H9 (cell line): ENCODE results near the gene MYO7A. TPM values are rescaled to one million over a fixed set of nuclear protein-coding genes. Genes with fewer than 3 reads are reported as not detected.
A peak's percentile ranks its signal among the peaks of the same experiment; 100 is the strongest.

Experiments used
- DNase-seq: peaks from one replicate; pipeline ENCODE4 v3.0.0-alpha.2; 2017
- H2AFZ ChIP-seq: one replicate; pipeline ENCODE4 v1.6.1; 2013; ENCODE audit warnings: mild to moderate bottlenecking, low read length, control low read depth, moderate library complexity
- H2AK5ac ChIP-seq: 2 replicates; pipeline ENCODE4 v1.6.1; 2013; ENCODE audit warnings: low read length, control low read depth, mixed read lengths; ENCODE audit not compliant: insufficient read length
- H2BK120ac ChIP-seq: one replicate; pipeline ENCODE4 v1.6.1; 2013; ENCODE audit warnings: low read depth, mild to moderate bottlenecking, low read length, control low read depth, inconsistent platforms; ENCODE audit not compliant: poor library complexity, severe bottlenecking
- H2BK12ac ChIP-seq: 2 replicates; pipeline ENCODE4 v1.6.1; 2013; ENCODE audit warnings: low read length, control low read depth, mixed read lengths, low read depth; ENCODE audit not compliant: insufficient read length
- H2BK15ac ChIP-seq: 2 replicates; pipeline ENCODE4 v1.6.1; 2013; ENCODE audit warnings: low read depth, low read length, control low read depth
- H2BK20ac ChIP-seq: one replicate; pipeline ENCODE4 v1.6.1; 2013; ENCODE audit warnings: low read depth, mild to moderate bottlenecking, low read length, control low read depth, inconsistent platforms; ENCODE audit not compliant: poor library complexity, severe bottlenecking
- H2BK5ac ChIP-seq: 2 replicates; pipeline ENCODE4 v1.6.1; 2013; ENCODE audit warnings: low read length, control low read depth, mixed read lengths; ENCODE audit not compliant: insufficient read length
- H3K14ac ChIP-seq: 2 replicates; pipeline ENCODE4 v1.6.1; 2013; ENCODE audit warnings: low read length, control low read depth; ENCODE audit not compliant: insufficient read depth
- H3K18ac ChIP-seq: 2 replicates; pipeline ENCODE4 v1.6.1; 2013; ENCODE audit warnings: low read depth, mild to moderate bottlenecking, mixed read lengths, low read length, control low read depth; ENCODE audit not compliant: insufficient read length
- H3K23ac ChIP-seq: 2 replicates; pipeline ENCODE4 v1.6.1; 2013; ENCODE audit warnings: low read length, control low read depth, mixed read lengths, low read depth; ENCODE audit not compliant: insufficient read length
- H3K23me2 ChIP-seq: 2 replicates; pipeline ENCODE4 v1.6.1; 2013; ENCODE audit warnings: low read depth, mild to moderate bottlenecking, mixed read lengths, low read length, control low read depth; ENCODE audit not compliant: insufficient read length, poor library complexity, severe bottlenecking
- H3K27ac ChIP-seq: 2 replicates; pipeline ENCODE4 v1.5.1; 2013; ENCODE audit warnings: low read length, control low read depth, mixed read lengths, low read depth; ENCODE audit not compliant: insufficient read length
- H3K27me3 ChIP-seq: 2 replicates; pipeline ENCODE4 v1.6.1; 2013; ENCODE audit warnings: low read length, control low read depth, inconsistent platforms; ENCODE audit not compliant: insufficient read depth
- H3K4ac ChIP-seq: 2 replicates; pipeline ENCODE4 v1.6.1; 2013; ENCODE audit warnings: low read depth, mild to moderate bottlenecking, control low read depth, inconsistent platforms, low read length, moderate library complexity
- H3K4me1 ChIP-seq: 2 replicates; pipeline ENCODE4 v1.6.1; 2013; ENCODE audit warnings: low read length, control low read depth, inconsistent platforms; ENCODE audit not compliant: insufficient read depth
- H3K4me2 ChIP-seq: 2 replicates; pipeline ENCODE4 v1.6.1; 2013; ENCODE audit warnings: low read length, control low read depth, mixed read lengths; ENCODE audit not compliant: insufficient read length, insufficient read depth
- H3K56ac ChIP-seq: 2 replicates; pipeline ENCODE4 v1.6.1; 2013; ENCODE audit warnings: low read depth, mild to moderate bottlenecking, mixed read lengths, low read length, control low read depth; ENCODE audit not compliant: insufficient read length
- H3K79me1 ChIP-seq: 2 replicates; pipeline ENCODE4 v1.6.1; 2013; ENCODE audit warnings: low read depth, mild to moderate bottlenecking, moderate library complexity, low read length, control low read depth, inconsistent platforms; ENCODE audit not compliant: insufficient read depth, poor library complexity, severe bottlenecking
- H3K79me2 ChIP-seq: 2 replicates; pipeline ENCODE4 v1.6.1; 2013; ENCODE audit warnings: low read length, control low read depth, inconsistent platforms; ENCODE audit not compliant: insufficient read depth
- H3K9ac ChIP-seq: 2 replicates; pipeline ENCODE4 v1.6.1; 2013; ENCODE audit warnings: low read length, control low read depth, mixed read lengths; ENCODE audit not compliant: insufficient read length; ENCODE audit errors: extremely low read depth
- H3K9me3 ChIP-seq: one replicate; pipeline ENCODE4 v1.6.1; 2013; ENCODE audit warnings: low read depth, low read length, inconsistent platforms; ENCODE audit not compliant: control insufficient read depth
- H3T11ph ChIP-seq: one replicate; pipeline ENCODE4 v1.6.1; 2013; ENCODE audit warnings: mild to moderate bottlenecking, low read length, control low read depth, inconsistent platforms
- H4K20me1 ChIP-seq: one replicate; pipeline ENCODE4 v1.6.1; 2013; ENCODE audit not compliant: control insufficient read depth, insufficient read length, insufficient read depth
- H4K5ac ChIP-seq: 2 replicates; pipeline ENCODE4 v1.6.1; 2013; ENCODE audit warnings: low read depth, mild to moderate bottlenecking, mixed read lengths, low read length, control low read depth; ENCODE audit not compliant: insufficient read length
- H4K8ac ChIP-seq: replicated peaks from 2 replicates; pipeline ENCODE4 v1.6.1; 2013; ENCODE audit warnings: low read length, control low read depth, mixed read lengths, low read depth; ENCODE audit not compliant: insufficient read length
- H4K91ac ChIP-seq: 2 replicates; pipeline ENCODE4 v1.6.1; 2013; ENCODE audit warnings: low read depth, mild to moderate bottlenecking, moderate library complexity, mixed read lengths, low read length, control low read depth; ENCODE audit not compliant: insufficient read length
- H3K27ac Mint-ChIP-seq, 3 experiments: 2 replicates in 2 of 3; 3 replicates in 1 of 3; pipeline ENCODE4 v1.8.0; 2020 to 2021; ENCODE audit warnings: mixed read lengths in 3 of 3, mild to moderate bottlenecking in 1 of 3, moderate library complexity in 1 of 3
- H3K27me3 Mint-ChIP-seq: 2 replicates; pipeline ENCODE4 v1.8.0; 2021; ENCODE audit warnings: low read depth, mild to moderate bottlenecking, moderate library complexity, mixed read lengths
- H3K36me3 Mint-ChIP-seq, 3 experiments: 2 replicates in 2 of 3; 3 replicates in 1 of 3; pipeline ENCODE4 v1.8.0; 2020 to 2021; ENCODE audit warnings: low read depth in 3 of 3, mixed read lengths in 3 of 3; ENCODE audit not compliant: insufficient read depth in 1 of 3
- H3K4me1 Mint-ChIP-seq, 2 experiments: 2 replicates each; pipeline ENCODE4 v1.8.0; 2020; ENCODE audit warnings: mixed read lengths in 2 of 2
- H3K4me3 Mint-ChIP-seq, 2 experiments: 2 replicates in 1 of 2; 3 replicates in 1 of 2; pipeline ENCODE4 v1.8.0; 2020 to 2021; ENCODE audit warnings: mild to moderate bottlenecking in 2 of 2, mixed read lengths in 2 of 2, moderate library complexity in 1 of 2
- H3K9me3 Mint-ChIP-seq, 2 experiments: 2 replicates in 1 of 2; 3 replicates in 1 of 2; pipeline ENCODE4 v1.8.0; 2020; ENCODE audit warnings: mild to moderate bottlenecking in 2 of 2, mixed read lengths in 2 of 2, moderate library complexity in 1 of 2
- WGBS: extraction: QIAGEN DNeasy Blood & Tissue Kit; methylation state at CpG from one replicate; pipeline ENCODE4 v1.1.7; 2013; ENCODE audit warnings: missing lambda C conversion rate, low lambda C conversion rate, mixed read lengths; ENCODE audit not compliant: insufficient read length; ENCODE audit errors: extremely low coverage; 5-methylcytosine and 5-hydroxymethylcytosine counted together
- total RNA-seq: library from RNA; stranded (reverse); gene quantifications from 2 replicates; pipeline ENCODE4 v1.2.1, GENCODE V29; 2021
- TF ChIP-seq, protein P1 (sequence below): fragments of 200-600 bp; sonication (generic); conservative IDR thresholded peaks from 3 replicates; pipeline ENCODE4 v1.8.0; 2021; ENCODE audit warnings: antibody characterized with exemption, mild to moderate bottlenecking

Gene MYO7A
- total RNA-seq, 1 experiment from 2014 or later, result 1.6 TPM

DNA sequence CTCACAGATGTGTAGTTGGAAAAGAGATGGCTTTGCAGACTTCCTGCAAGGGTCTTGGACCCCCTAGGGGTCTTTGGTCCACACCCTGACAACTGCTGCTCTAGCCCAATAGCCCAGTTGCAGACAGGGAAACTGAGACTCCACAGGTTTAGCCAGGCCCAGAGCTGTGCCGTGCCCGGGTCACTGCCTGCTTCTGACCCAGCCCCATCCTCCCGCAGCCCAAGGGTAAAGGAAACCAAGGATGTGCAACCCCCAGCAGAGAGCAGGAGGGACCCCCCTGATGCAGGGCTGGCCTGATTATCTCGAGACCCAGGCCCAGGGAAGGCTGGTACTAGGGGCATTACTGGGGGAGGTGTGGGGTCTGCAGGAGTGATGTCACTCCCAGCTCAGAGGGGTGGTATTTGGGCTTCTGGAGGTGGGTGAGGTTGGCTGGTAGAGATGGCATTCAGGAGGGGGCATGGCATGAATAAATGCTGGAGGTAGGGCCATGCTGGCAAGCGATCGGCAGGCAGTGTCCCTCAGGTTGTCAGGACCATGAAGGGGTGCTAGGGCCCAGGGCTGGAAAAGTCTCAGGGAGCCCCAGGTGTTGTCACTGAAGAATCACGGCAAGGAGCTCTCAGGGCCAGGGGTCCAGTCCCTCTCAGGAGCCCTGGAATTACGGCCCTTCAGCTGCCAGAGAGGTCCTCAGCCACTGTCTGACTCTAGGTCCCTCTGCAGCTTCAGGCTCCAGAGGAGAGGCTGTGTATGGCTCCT is 21.1 kb downstream of the MYO7A start:
- Histone ChIP-seq H3K79me2 (no peaks in the 10 kb centered on the region), H3K23me2 (peaks cover 8% of the 10 kb centered on the region), H3K14ac (no peak overlapping the region; the same call in 1 of the 2 replicates), H3K18ac (no peak overlapping the region), H4K5ac (no peak overlapping the region), H3K27me3 (no peaks in the 10 kb centered on the region), H2BK5ac (no peak overlapping the region), H3K27ac (no peak overlapping the region), H4K91ac (no peak overlapping the region), H2AFZ (no peak overlapping the region), H3K56ac (no peak overlapping the region), H3K4me1 (peaks cover 2% of the 10 kb centered on the region; the same call in 1 of the 2 replicates), H3K9ac (no peak overlapping the region), H3K23ac (no peak overlapping the region), H3K4ac (no peak overlapping the region), H4K20me1 (peaks cover 3% of the 10 kb centered on the region), H3K9me3 (no peaks in the 10 kb centered on the region), H3T11ph (no peak overlapping the region), H3K4me2 (no peak overlapping the region), H2AK5ac (no peak overlapping the region), H3K79me1 (no peaks in the 10 kb centered on the region), H2BK120ac (no peak overlapping the region), H2BK12ac (no peak overlapping the region), H4K8ac (no peak overlapping the region), H2BK20ac (no peak overlapping the region), H2BK15ac (no peak overlapping the region)
- 0 out of 5 replicates have a peak overlapping the region, but pooled peaks of 1 of the 2 experiments have one; percentile 28 for H3K4me3 Mint-ChIP-seq
- DNase-seq, result no peak
- H3K36me3 Mint-ChIP-seq, result no peaks in the 10 kb centered on the region
- no peaks in the 10 kb centered on the region; a peak in 1 of 5 replicates for H3K9me3 Mint-ChIP-seq
- WGBS, result no CpG with 5 or more reads among the region's 8 CpGs
- H3K4me1 Mint-ChIP-seq, result peaks cover 23 to 28% of the 10 kb centered on the region in 2 experiments
- peaks cover 20% of the 10 kb centered on the region for H3K27me3 Mint-ChIP-seq
- peak overlapping the region in 1 of 3 experiments; percentile 70; a peak in 1 of 7 replicates for H3K27ac Mint-ChIP-seq
- TF ChIP-seq, protein P1, sequence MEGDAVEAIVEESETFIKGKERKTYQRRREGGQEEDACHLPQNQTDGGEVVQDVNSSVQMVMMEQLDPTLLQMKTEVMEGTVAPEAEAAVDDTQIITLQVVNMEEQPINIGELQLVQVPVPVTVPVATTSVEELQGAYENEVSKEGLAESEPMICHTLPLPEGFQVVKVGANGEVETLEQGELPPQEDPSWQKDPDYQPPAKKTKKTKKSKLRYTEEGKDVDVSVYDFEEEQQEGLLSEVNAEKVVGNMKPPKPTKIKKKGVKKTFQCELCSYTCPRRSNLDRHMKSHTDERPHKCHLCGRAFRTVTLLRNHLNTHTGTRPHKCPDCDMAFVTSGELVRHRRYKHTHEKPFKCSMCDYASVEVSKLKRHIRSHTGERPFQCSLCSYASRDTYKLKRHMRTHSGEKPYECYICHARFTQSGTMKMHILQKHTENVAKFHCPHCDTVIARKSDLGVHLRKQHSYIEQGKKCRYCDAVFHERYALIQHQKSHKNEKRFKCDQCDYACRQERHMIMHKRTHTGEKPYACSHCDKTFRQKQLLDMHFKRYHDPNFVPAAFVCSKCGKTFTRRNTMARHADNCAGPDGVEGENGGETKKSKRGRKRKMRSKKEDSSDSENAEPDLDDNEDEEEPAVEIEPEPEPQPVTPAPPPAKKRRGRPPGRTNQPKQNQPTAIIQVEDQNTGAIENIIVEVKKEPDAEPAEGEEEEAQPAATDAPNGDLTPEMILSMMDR, result no peak
